Spleen (tissue), 7 donors: Measurements from ENCODE around the gene LNPEP.

Experiments
- CTCF ChIP-seq, 11 experiments: fragments of 200-600 bp in 7 of 11; fragments of 450-650 bp in 4 of 11; sonication (generic) in 4 of 11; IDR thresholded peaks in 8 of 11; conservative IDR thresholded peaks in 3 of 11; 1 replicate in 7 of 11; 2 replicates in 4 of 11; pipeline versions ENCODE4 v1.4.0 to v1.8.0; 2016 to 2021; ENCODE audit warnings: antibody characterized with exemption in 11 of 11, inconsistent platforms in 4 of 11, mild to moderate bottlenecking in 1 of 11
- POLR2AphosphoS5 ChIP-seq, 3 donors: sonication (generic); formaldehyde crosslinking; IDR thresholded peaks; one replicate each; pipeline ENCODE4 v1.5.1; 2017; ENCODE audit warnings: antibody characterized with exemption in 3 of 3
- donor health status: DM: no; HTN: no; CAD: no; lungs with moderate emphysema.
- donor health status: DM: no; HTN: no; CAD: no.
- donor health status: DM: no; HTN: no; CAD: no.

DNA sequence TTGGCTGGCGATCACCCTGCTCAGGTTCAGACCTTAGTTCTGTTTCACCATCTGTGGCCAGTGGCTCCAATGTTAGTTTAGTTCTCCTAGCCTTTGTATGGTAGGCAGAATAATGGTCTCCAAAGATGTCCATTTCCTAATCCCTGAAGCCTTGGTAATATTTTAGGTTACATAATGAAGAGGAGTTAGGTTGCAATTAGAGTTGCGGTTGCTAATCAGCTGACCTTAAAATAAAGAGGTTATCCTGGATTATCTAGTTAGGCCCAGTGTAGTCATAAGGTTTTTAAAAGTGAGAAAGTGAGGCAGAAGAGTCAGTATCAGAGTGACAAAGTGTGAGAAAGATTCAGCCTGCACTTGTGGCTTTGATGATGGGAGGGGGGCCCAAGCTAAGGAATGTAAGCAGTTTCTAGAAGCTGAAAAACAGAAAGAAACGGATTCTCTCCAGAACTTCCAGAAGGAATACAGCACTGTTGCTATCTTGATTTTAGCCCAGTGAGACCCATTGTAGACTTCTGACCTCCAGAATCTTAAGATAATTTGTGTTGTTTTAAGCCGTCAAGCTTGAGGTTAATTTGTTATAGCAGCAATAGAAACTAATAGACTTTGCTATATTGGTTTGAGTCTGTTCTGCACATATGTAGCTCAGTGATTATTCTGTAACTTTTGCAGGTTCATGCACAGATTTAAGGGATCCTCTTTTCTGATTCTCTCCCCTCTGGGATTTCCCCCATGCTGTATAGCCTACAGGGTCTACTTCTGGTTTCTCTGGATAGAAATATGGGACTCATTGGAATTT, 21.6 kb downstream of the LNPEP start:
- no peak for TF ChIP-seq CTCF (IDR thresholded peaks at IDR 0.05 in 8 of 11, conservative IDR thresholded peaks at IDR 0.05 in 3 of 11)
- TF ChIP-seq POLR2AphosphoS5 (IDR thresholded peaks at IDR 0.05) = no peak
